Measurements from ENCODE around the gene VEGFC. TPM values are rescaled to one million over a fixed set of nuclear protein-coding genes. Genes with fewer than 3 reads are reported as not detected.

The VEGFC gene, protein sequence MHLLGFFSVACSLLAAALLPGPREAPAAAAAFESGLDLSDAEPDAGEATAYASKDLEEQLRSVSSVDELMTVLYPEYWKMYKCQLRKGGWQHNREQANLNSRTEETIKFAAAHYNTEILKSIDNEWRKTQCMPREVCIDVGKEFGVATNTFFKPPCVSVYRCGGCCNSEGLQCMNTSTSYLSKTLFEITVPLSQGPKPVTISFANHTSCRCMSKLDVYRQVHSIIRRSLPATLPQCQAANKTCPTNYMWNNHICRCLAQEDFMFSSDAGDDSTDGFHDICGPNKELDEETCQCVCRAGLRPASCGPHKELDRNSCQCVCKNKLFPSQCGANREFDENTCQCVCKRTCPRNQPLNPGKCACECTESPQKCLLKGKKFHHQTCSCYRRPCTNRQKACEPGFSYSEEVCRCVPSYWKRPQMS
- polyA plus RNA-seq (ENCODE audit: insufficient read length in 4 of 4) = 10 to 100 TPM; 11.2 to 21.8 (median 16.6) TPM

DNA sequence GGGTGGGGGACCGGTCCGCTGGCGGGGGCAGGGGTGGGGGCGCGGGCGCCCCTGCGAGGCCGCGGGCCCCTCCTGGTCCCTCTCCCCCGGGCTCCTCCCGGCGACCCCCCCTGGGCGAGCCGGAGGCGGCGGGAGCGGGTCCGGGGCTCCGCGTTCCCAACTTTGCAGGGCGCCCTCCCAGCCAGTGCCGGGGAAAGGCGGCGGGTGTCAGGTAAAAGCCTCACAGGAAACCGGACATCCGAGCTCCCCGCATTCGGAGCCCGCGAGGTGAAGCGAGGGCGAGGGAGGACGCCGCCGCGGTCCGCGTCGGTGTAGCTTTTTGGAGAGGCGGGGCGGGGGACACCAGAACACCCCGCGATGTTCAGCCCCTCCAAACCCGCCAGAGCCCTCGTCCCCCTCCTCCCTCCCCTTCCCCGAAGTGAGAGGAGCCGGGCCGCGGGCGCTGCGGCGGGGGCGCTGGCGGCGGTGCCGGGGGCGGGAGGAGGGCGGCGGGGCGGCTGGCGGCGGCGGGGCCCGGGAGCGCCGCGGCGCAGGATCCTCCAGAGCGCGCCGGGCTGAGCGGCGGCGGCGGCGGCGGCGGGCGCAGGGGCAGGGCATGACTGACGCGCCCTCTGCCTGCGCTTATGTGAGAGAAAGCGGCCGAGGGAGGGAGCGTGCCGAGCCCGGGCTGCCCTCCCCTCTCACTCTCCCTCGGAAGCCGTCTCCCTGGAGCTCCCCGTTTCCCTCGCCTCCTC, at the start of gene VEGFC:
TSS of gene VEGFC (minus strand) at position 597 of the 734 bp plus-strand sequence. CDS start 611 bp downstream, outside the sequence.
- peak in 2 of 4 donors; percentile 14 to 40 for DNase-seq (ENCODE audit: low read depth in 4 of 4, low spot score in 3 of 4)

DNA sequence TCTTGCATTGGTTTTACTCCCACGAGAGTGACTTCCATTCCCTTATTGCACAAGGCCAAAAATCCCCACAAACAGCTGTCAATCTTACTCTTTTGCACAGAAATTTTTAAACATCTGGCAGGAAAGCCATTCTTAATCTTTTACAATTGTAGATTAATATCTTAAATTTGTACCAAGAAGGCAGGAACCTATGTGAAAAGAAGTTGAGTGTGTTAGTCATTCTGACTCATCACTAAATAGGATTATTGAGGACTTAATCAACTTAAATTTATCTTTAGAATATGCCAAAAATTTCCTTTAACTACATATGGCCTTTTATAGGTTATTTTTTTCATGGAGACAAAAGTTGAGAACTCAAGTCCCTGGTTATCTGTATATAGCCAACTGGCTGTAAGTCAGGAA, 49.0 kb upstream of the VEGFC start:
- DNase-seq (ENCODE audit: low read depth in 4 of 4, low spot score in 3 of 4) = no peak

DNA sequence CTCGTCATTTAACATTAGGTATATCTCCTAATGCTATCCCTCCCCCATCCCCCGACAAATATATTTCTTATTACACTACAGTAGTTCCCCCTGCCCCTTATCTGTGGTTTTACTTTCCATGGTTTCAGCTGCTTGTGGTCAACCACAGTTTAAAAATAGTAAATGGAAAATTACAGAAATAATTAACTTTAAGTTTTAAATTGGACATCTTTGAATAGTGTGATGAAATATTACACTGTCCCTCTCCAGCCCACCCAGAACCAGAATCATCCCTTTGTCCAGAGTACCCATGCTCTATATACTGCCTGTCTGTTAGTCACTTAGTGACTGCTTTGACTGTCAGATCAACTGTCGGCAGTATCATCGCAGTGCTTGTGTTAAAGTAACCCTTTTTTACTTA, 47.4 kb upstream of the VEGFC start:
- DNase-seq (ENCODE audit: low read depth in 4 of 4, low spot score in 3 of 4) = no peak

DNA sequence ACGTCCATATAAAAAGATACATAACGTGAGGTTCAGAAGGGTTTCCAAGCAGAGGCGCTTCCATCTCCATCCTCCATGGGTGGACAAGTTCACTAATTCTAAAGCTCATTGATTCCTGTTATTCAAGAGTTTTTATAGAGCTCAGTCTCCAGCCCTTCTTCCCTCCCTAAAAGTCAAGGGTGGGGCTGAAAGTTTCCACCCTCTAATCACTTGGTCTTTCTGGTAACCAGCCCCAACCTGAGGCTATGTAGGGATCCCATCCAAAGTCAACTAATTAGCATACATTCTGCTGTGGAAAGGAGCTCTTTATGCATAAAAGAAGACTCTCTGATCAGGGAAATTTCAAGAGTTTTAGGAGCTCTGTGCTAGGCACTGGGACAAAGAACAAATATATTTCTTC, 46.9 kb upstream of the VEGFC start:
- no peak for DNase-seq (ENCODE audit: low read depth in 4 of 4, low spot score in 3 of 4)

DNA sequence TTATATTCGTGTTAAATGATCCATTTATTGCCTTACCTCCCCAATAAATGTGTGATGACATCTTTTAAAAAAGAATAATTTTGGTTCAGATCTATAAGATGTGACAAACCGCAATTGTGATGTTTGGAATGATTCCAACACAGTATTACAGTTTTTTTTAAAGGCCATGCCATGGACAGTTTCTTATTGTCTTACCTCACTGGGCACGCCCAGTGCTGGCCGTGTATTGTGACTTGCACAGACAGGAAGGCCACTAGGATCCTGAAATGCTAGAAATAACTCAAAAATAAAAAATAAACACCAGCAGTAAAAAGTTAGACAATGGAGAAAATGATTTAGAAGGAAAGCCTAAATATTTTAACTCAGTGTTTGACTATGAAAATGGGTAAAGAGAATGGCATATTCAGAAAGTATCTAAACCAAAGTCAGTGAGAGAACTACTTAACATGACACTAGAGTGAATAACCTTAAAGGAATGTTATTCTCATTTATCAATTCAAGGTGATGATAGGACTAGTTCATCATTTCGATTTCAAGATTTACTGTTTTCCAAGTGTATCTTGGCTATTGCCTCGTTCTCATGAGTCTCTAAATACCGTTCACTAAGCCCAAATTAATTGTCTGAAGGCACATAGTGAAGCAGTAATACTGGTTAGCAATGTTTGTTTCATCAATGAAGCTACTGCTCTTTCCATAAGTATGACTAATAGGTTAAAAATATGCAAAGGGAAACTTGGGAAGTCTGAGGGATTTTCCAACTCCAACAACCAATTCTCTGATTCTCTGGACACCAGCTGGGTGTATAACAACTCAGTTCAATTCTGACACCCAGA, 46.1 kb upstream of the VEGFC start:
- peak in 1 of 4 donors; percentile 3 for DNase-seq (ENCODE audit: low read depth in 4 of 4, low spot score in 3 of 4)

DNA sequence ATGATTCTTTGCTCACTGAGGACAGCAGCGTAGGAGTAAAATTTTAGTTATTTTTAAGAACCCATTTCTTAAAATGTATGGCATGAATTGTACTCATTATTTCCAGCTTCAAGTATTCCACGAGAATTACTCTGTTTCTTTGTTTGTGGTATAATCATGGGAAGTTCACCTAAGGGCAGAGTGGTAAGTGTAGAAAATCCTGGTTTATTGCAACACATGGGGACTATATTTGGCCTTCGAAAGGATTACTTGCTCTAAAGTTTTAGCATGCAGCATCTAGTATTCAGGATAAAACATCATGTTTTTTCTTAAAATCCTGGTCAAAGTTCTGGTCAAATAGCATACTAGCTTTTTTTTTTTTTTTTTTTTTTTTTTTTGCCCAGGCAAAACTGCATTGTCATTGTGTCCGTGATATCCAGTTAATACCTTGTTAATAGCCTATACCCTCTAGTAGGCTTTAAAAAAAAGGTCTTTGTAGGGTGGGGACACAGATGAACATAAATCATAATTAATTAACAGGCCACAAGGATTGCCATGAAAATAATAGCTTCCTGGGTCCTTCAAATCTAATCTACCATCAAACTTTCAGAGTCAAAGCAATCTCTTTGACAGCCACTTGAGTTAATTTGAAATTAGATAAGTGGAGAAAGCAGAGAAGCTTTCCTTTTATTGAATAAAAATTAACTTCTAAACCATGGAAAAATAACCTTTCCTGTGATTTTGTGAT, 44.6 kb upstream of the VEGFC start:
- no peak for DNase-seq (ENCODE audit: low read depth in 4 of 4, low spot score in 3 of 4)

DNA sequence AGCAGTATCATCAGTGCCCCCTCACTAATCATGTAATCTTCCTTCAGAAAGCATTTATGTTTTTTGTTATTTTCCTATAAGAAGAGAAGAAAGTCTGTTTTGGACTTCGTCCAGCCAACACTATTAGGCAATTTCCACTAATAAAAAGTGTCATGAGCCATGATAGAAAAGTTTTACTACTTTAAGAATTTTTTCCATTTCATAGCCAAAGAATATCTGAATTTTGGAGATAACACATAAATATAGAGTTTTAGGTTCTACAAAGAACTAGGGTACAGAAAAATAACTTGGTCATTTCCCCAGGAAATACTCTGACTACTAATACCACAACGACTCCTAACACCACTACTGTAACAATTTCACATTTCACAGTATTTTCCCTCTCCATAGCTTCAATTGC, 41.8 kb upstream of the VEGFC start:
- DNase-seq (ENCODE audit: low read depth in 4 of 4, low spot score in 3 of 4) = no peak

DNA sequence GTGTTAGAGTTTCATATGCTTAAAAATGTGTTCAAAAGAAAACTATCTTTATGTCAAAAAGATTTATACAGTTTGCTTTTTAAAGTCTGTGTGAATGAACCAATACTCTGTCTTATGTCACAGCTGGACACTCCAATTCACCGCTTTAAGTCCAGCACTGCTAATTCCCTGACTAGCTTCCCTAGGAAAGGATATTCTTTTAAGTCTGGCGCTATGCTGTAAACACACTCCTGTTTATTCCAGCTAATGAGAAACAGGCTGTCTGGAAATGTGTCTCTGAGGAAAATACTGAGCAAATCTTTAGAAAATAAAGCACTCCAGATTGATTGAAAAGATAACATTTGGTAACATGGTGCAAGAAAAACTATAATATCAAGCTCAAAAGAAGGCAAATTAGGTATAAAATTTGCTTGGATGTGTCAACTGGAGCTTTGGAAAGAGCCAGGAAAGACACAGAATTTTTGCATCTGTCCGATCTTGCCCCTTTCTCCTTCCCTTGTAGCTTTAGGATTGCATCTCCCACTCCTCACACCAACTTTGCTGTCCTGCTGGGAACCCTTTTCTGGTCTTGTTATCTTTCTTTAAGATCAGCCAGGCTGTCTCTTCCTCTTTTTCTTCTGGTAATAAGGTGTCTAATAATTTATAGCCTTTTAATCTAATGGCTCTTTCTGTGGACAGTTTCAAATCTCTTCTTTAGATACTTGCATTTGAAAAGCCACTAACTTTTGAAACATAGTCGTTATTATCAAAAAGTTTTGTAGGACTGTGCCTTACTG, 40.9 kb upstream of the VEGFC start:
- DNase-seq (ENCODE audit: low read depth in 4 of 4, low spot score in 3 of 4) = no peak

DNA sequence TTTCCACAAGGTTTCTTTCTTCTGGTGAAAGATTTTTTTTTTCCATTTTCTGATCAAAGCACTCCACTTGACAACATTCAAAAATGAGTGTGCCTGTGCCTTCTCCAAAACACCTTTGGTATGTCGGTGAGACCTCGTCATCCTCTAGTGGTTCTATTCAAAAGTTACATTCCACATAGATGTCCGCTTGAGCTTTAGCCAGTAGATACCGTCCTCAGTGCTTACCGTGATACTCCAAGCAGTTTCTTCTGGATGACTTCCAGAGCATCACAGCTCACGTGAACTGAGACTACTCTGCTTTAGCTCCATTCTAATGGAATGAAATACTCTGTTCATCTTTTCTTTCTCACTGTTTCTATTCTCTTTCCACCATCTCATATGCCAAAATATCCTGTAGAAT, 38.2 kb upstream of the VEGFC start:
- DNase-seq (ENCODE audit: low read depth in 4 of 4, low spot score in 3 of 4) = no peak

DNA sequence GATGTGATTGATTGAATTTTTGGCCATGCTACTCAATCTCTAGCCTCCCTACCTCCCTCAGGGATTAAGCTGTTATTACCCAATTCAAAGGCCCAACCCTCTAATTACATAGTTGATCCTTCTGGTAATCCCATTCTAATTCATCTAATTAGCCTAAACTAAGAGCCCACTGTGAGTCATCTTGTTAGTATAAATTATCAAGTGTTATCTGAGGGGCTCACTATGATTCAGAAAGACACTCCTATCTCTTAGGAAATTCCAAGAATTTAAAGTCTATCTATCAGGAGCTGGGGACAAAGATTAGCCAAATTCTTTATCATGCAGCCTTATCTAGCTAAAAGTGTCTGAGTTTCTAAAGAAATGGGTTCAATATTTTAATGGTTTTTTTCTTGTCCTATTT, 32.9 kb upstream of the VEGFC start:
- DNase-seq (ENCODE audit: low read depth in 4 of 4, low spot score in 3 of 4) = no peak

DNA sequence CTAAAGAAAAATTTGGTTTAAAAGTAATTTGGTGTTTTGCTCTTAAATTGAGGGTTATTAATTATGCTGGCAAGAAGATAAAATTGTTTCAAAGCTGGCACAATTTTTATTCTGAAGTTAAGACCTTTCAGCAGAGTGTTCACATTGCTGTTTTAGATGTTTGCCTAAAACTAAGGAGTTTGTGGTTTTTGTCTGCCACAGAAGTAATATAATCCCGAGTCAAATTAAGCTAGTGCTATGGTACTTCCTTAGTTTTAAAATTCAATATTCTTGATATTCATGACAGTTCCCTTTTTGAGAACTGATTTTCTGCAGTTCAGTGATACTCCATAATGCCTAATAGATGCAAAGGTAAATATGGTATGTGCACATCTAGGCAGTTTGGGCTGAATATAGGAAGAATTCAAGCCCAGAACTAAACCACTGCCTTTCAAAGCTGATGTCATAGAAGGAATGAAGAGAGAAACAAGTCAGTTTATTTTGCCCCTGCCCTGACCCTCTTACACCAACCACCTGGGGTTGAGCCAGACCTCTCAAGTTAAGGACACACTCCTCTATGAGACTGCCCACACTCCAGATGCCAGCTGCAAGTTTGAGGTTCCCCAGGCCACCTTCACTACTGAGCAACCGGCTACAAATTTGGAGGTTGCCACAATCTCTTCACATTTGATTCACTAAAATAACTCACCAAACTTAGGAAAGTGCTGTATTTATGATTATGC, 32.1 kb upstream of the VEGFC start:
- no peak for DNase-seq (ENCODE audit: low read depth in 4 of 4, low spot score in 3 of 4)

DNA sequence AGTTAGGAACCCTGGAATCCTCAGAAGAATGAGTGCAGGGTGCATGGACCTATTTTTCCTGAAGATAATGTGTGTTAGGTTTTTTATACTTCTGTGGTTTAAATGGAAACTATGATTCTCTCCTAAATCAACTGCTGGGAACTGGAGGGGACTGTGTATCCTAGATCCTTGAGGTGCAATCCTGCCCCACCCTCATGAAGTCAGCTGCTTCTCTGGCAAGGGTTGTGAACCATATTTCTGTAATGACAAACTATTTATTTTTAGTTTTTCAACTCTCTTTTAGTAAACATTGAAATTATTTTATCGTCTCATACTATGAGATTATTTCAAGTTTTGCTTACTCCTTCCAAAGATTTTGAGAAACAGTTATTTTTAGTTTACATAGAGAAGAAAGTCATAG, 25.8 kb upstream of the VEGFC start:
- no peak for DNase-seq (ENCODE audit: low read depth in 4 of 4, low spot score in 3 of 4)

DNA sequence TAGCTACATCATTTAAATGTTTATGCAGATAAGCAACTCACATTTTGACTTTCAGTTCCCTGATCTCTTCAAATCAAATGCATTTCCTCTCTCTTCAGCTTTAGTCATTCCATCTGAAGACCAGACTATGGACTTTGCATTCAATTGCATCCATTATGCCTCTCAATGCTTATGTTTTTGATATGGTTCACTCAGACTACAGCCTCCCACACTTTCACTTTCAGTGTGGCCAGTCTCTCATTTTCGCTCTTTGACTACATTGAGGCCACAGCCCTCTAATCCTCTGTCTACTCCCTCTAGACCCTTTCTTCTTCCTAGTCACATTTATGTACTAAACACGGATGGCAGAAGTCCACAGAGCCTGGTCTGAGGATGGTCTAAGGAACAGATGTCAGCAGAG, 24.5 kb upstream of the VEGFC start:
- no peak for DNase-seq (ENCODE audit: low read depth in 4 of 4, low spot score in 3 of 4)

DNA sequence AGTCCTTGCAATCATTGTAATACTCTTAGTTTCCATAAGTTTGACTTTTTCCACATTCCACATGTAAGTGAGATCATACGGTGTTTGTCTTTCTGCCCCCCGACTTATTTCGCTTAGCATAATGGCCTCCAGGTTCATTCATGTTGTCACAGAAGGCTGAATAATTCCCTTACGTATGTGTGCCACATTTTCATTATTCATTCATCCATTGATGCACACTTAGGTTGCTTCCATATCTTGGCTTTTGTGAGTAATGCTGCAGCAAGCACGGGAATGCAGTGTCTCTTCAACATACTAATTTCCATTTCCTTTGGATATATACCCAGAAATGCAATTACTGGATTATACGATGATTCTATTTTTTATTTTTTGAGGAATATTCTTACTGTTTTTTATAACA, 22.0 kb upstream of the VEGFC start:
- DNase-seq (ENCODE audit: low read depth in 4 of 4, low spot score in 3 of 4) = no peak

DNA sequence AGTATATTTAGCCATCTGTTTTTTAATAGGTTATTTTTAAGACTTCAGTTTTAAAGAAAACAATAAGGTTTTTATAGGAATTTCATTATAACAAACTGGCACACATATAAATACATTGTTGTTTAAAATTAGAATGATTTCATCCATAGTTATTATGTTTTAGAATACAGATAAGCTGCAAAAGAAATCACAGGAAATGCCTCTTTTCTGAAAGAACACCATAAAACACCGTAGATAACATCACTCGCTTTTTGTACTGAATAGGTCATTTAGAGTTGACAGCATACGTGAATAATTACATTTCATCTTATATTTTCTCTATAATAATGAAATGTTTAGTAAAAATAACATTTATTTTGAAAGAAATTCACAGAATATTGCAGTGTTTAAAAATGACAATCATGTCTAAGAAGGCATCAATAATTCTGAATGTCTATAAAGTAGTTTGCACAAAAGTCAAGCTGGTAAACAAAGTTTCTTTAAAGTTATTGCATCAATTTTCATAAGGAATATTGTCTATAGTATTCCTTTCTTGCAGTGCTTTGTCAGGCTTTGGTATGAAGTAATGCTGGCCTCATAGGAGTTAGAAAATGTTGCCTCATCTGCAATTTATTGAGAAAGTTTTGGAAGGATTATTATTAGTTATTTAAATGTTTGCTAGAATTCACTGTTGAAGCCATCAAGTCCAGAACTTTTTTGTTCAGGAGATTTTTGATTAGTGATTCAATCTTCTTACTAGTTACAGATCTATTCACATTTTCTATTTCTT, 17.9 kb upstream of the VEGFC start:
- DNase-seq (ENCODE audit: low read depth in 4 of 4, low spot score in 3 of 4) = no peak

DNA sequence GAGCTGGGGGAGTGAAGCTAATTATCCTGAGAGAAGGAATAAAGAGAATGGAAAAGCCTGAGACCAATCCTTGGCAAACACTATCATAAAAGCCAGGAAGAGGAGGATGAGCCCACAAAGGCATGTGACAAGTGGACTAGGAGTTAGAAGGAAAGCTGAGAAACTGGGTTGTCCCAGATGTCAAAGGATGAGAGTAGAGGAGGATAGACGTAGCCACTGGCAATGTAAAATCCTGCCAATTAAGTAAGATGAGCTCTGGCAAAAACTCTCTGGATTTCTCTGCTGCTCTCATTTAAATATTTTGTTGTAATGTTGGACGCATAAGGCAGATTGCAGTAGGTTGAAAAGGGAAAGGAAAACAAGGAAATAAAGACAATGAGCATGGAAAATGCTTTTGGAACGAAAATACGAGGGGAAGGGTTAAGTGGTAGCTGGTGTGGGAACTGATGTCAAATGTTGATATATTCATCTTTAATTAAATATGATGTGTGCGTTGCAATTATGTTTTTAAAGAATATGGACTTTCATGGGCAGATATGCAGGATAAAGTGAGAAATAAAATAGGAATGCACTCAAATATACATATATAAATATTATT, 14.2 kb upstream of the VEGFC start:
- DNase-seq (ENCODE audit: low read depth in 4 of 4, low spot score in 3 of 4) = no peak

DNA sequence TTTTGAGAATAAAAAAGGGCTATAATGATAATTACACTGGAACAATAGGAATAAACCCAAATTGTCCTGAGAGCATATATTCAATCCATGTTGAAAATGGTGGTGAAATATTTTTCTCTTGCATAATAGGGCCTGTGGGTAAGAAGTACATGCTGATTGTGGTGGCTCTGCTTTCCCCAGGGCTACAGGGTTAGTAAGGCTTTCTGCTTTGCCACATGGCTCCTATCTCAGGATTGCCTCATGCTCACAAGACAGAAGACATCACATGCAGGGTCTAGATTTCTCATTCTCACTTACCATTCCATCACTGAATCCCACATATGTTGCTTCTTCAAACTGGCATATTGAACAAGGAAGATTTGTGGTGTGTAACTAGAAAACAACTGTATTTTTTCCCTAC, 12.4 kb upstream of the VEGFC start:
- DNase-seq (ENCODE audit: low read depth in 4 of 4, low spot score in 3 of 4) = no peak
